ENCODE measurements around the gene PTRHD1. TPM values are rescaled to one million over a fixed set of nuclear protein-coding genes. Genes with fewer than 3 reads are reported as not detected.

The PTRHD1 gene
- total RNA-seq, 1 donor from 2014 or later, result 41.6 TPM

DNA sequence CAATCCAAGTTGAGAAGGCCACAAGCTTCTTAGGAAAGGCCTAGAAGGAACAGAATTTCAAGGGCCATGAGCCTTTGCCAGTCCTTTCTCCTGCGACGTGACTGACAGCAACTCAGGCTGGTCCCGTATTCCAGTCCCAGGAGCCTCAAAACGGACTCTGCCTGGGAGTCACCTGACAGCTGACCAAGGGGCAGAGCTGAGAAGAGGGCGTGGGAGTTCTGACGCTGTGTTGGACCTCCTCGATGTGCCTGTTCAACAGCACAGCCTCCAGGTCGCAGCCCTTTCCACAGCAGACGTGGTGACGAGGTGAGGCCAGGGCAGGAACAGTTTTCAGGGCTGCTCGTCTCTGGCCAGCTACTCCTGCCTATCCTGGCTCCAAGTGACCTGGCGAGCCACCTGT, 37.6 kb upstream of the PTRHD1 start:
- H4K20me1 ChIP-seq (ENCODE audit: low read depth), result peaks cover 9% of the 10 kb centered on the region
- H3K79me2 ChIP-seq (ENCODE audit: low read depth), result no peaks in the 10 kb centered on the region
- TF ChIP-seq, protein P1, sequence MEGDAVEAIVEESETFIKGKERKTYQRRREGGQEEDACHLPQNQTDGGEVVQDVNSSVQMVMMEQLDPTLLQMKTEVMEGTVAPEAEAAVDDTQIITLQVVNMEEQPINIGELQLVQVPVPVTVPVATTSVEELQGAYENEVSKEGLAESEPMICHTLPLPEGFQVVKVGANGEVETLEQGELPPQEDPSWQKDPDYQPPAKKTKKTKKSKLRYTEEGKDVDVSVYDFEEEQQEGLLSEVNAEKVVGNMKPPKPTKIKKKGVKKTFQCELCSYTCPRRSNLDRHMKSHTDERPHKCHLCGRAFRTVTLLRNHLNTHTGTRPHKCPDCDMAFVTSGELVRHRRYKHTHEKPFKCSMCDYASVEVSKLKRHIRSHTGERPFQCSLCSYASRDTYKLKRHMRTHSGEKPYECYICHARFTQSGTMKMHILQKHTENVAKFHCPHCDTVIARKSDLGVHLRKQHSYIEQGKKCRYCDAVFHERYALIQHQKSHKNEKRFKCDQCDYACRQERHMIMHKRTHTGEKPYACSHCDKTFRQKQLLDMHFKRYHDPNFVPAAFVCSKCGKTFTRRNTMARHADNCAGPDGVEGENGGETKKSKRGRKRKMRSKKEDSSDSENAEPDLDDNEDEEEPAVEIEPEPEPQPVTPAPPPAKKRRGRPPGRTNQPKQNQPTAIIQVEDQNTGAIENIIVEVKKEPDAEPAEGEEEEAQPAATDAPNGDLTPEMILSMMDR (IDR thresholded peaks at IDR 0.05), result no peak
- TF ChIP-seq EZH2phosphoT487 (IDR thresholded peaks at IDR 0.05) (no peak), EZH2 (IDR thresholded peaks at IDR 0.05) (no peak)
- H3K4me2 ChIP-seq, result no peak overlapping the region
- peaks cover 23% of the 10 kb centered on the region for H3K36me3 Mint-ChIP-seq
- H3K4me3 ChIP-seq, result no peak overlapping the region
- H3K4me1 ChIP-seq, result peaks cover 23% of the 10 kb centered on the region
- no peaks in the 10 kb centered on the region for H3K27me3 ChIP-seq
- H3K4me1 Mint-ChIP-seq, result peaks cover 36% of the 10 kb centered on the region
- no peaks in the 10 kb centered on the region for H3K9me3 ChIP-seq (ENCODE audit: low read depth)
- no peak overlapping the region for H2AFZ ChIP-seq (replicated peaks)
- DNase-seq (ENCODE audit: low spot score), result no peak
- H3K36me3 ChIP-seq, result no peaks in the 10 kb centered on the region
- H3F3A ChIP-seq (ENCODE audit: low read depth), result peaks cover 33% of the 10 kb centered on the region
- H3K27ac Mint-ChIP-seq, result no peak overlapping the region
- peaks cover 19% of the 10 kb centered on the region for H3K27me3 Mint-ChIP-seq (ENCODE audit: insufficient read depth, low read depth)
- no peaks in the 10 kb centered on the region for H3K9me3 Mint-ChIP-seq
- no peak overlapping the region for H3K4me3 Mint-ChIP-seq
- no peak overlapping the region for H3K9ac ChIP-seq
- no peak overlapping the region for H3K27ac ChIP-seq

DNA sequence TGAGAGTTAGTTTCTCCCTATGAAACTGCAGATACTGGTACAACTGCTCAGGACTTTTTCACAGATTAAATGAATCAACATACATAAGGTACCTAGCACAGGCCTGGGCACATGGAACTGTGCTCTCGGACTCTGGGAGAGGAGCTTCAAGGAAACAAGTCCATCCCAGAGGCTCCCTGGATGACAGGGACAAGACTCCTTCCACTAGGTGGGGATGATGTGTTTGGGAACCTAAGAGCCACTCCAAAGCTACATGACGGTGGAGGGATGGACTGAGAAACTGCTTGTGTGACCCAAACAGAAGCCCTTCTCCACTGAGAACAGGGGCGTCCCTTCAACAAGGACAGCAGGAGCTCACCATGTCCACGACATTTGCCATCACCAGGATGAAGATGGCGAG, 37.2 kb upstream of the PTRHD1 start:
- Histone ChIP-seq H3K4me1 (peaks cover 23% of the 10 kb centered on the region), H3K36me3 (no peaks in the 10 kb centered on the region), H3K4me2 (no peak overlapping the region), H3K4me3 (no peak overlapping the region), H3K27me3 (no peaks in the 10 kb centered on the region), H3K9me3 (ENCODE audit: low read depth) (no peaks in the 10 kb centered on the region), H3K79me2 (ENCODE audit: low read depth) (no peaks in the 10 kb centered on the region), H3F3A (ENCODE audit: low read depth) (peaks cover 33% of the 10 kb centered on the region), H3K27ac (no peak overlapping the region), H4K20me1 (ENCODE audit: low read depth) (peaks cover 9% of the 10 kb centered on the region), H3K9ac (no peak overlapping the region), H2AFZ (replicated peaks) (no peak overlapping the region)
- no peaks in the 10 kb centered on the region for H3K9me3 Mint-ChIP-seq
- DNase-seq (ENCODE audit: low spot score), result no peak
- H3K4me3 Mint-ChIP-seq, result no peak overlapping the region
- TF ChIP-seq, protein P1 (IDR thresholded peaks at IDR 0.05), result no peak
- TF ChIP-seq EZH2phosphoT487 (IDR thresholded peaks at IDR 0.05) (no peak), EZH2 (IDR thresholded peaks at IDR 0.05) (no peak)
- H3K36me3 Mint-ChIP-seq, result peaks cover 24% of the 10 kb centered on the region
- peaks cover 36% of the 10 kb centered on the region for H3K4me1 Mint-ChIP-seq
- no peak overlapping the region for H3K27ac Mint-ChIP-seq
- H3K27me3 Mint-ChIP-seq (ENCODE audit: insufficient read depth, low read depth), result peaks cover 22% of the 10 kb centered on the region

DNA sequence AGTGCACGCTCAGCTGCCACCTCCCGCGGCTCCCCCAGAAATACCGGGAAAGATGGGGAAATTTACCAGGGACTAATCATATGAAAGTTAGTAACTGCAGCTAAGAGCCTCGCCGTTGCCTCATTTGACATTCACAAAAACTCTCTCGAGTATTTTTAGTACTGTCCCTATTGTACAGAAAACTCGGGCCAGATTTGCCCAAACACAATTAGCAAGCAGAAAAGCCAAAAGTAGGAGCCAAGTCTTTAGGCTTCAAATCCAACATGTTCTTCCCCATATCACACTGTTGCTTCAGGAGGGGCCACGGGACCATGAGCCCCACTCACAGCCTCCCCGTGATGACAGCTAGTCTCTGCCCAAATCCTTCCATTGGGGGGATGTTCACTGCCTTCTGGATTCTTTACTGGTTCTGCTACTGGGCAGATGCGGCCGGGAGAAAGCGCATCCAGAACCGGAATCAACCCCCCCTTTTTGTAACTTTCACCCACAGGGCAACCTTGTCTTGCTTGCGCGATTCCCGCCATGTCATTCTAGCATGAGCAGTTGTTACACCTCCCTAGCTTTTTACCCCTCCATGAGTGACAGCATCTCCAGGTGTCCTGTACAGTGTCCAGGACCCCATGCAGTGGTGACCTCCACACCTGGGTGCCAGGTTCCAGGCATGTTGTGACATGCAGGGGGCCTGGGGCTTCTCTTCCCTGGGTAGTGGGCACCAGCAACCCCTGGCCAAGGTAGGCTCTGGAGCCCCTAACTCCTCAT, 35.2 kb upstream of the PTRHD1 start:
- H3K9me3 Mint-ChIP-seq, result no peaks in the 10 kb centered on the region
- no peaks in the 10 kb centered on the region for H3K79me2 ChIP-seq (ENCODE audit: low read depth)
- H3K9me3 ChIP-seq (ENCODE audit: low read depth), result no peaks in the 10 kb centered on the region
- no peak overlapping the region for H3K4me3 ChIP-seq
- no peak for TF ChIP-seq EZH2 (IDR thresholded peaks at IDR 0.05)
- peaks cover 30% of the 10 kb centered on the region for H3F3A ChIP-seq (ENCODE audit: low read depth)
- no peak overlapping the region for H2AFZ ChIP-seq (replicated peaks)
- H3K9ac ChIP-seq, result no peak overlapping the region
- H4K20me1 ChIP-seq (ENCODE audit: low read depth), result peaks cover 9% of the 10 kb centered on the region
- peaks cover 24% of the 10 kb centered on the region for H3K27me3 Mint-ChIP-seq (ENCODE audit: insufficient read depth, low read depth)
- H3K4me3 Mint-ChIP-seq, result no peak overlapping the region
- peaks cover 19% of the 10 kb centered on the region for H3K36me3 Mint-ChIP-seq
- no peak overlapping the region for H3K27ac ChIP-seq
- no peak for DNase-seq (ENCODE audit: low spot score)
- peak overlapping the region; percentile 38 for H3K27ac Mint-ChIP-seq
- H3K4me2 ChIP-seq, result no peak overlapping the region
- H3K27me3 ChIP-seq, result no peaks in the 10 kb centered on the region
- peaks cover 34% of the 10 kb centered on the region for H3K4me1 Mint-ChIP-seq
- H3K4me1 ChIP-seq, result peaks cover 19% of the 10 kb centered on the region
- H3K36me3 ChIP-seq, result no peaks in the 10 kb centered on the region
